Measurements from ENCODE around the gene UGT2A1. TPM values are rescaled to one million over a fixed set of nuclear protein-coding genes. Genes with fewer than 3 reads are reported as not detected.

Gene UGT2A1
- total and polyA plus RNA-seq, 2 of the 8 experiments (the other 6 are each of a cell fraction or from before 2014, with no cell fraction given), result 0.19 TPM; not detected in 1

DNA sequence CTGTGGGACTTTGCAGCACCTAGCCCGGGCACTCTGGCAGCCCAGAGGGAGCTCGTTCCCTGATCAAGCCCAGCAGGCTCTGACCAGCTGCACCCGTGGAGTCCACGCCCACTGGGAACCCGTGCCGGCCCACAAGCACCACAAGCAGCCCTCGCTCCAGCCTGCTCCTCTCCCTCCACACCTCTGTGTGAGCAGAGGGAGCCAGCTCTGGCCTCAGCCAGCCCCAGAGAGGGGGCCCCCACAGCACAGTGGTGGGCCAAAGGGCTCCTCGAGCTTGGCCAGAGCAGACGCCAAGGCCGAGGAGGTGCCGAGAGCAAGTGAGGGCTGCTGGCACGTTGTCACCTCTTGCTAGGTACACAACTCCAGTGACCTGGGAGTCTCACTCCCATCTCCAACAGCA lies 5.1 kb upstream of the UGT2A1 start (continued):
- TF ChIP-seq KDM4A (IDR thresholded peaks at IDR 0.05; ENCODE audit: low read depth, low read length, severe bottlenecking) (no peak), CHD2 (IDR thresholded peaks at IDR 0.05; ENCODE audit: low read length) (no peak), NRF1 (IDR thresholded peaks at IDR 0.05; ENCODE audit: low read depth, low read length) (no peak)
- TF ChIP-seq, protein P1, sequence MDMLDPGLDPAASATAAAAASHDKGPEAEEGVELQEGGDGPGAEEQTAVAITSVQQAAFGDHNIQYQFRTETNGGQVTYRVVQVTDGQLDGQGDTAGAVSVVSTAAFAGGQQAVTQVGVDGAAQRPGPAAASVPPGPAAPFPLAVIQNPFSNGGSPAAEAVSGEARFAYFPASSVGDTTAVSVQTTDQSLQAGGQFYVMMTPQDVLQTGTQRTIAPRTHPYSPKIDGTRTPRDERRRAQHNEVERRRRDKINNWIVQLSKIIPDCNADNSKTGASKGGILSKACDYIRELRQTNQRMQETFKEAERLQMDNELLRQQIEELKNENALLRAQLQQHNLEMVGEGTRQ (IDR thresholded peaks at IDR 0.05; ENCODE audit: low read length), result no peak
- TF ChIP-seq, protein P2, sequence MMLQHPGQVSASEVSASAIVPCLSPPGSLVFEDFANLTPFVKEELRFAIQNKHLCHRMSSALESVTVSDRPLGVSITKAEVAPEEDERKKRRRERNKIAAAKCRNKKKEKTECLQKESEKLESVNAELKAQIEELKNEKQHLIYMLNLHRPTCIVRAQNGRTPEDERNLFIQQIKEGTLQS (IDR thresholded peaks at IDR 0.05; ENCODE audit: insufficient read depth, low read depth, low read length), result no peak

Measured in H1 (cell line).